ENCODE data around the gene ARMC9.
"Not testable (repeated sequence)": the region's sequence is repeated elsewhere in the genome, so short reads cannot be mapped to it uniquely, and the experiment has no call there.

ARMC9 gene

GRCh38 chr2:231183851-231184250 lies 14.6 kb upstream of the ARMC9 start:
- no peak for DNase-seq (ENCODE audit: low read depth in 2 of 2)

GRCh38 chr2:231184319-231184718 lies 14.1 kb upstream of the ARMC9 start:
- DNase-seq (ENCODE audit: low read depth in 2 of 2), result no peak

GRCh38 chr2:231185050-231185725 lies 13.2 kb upstream of the ARMC9 start:
- no peak for DNase-seq (ENCODE audit: low read depth in 2 of 2)

- DNase-seq (ENCODE audit: low read depth in 2 of 2), result no peak
These were observed 12.5 kb upstream of the ARMC9 start for GRCh38 chr2:231185886-231186285.

GRCh38 chr2:231186325-231186724 lies 12.1 kb upstream of the ARMC9 start:
- DNase-seq (ENCODE audit: low read depth in 2 of 2), result no peak

GRCh38 chr2:231187736-231188505 lies 10.5 kb upstream of the ARMC9 start:
- DNase-seq (ENCODE audit: low read depth in 2 of 2), result no peak

- DNase-seq (ENCODE audit: low read depth in 2 of 2), result no peak
These were observed 9.8 kb upstream of the ARMC9 start for GRCh38 chr2:231188506-231189170.

GRCh38 chr2:231189171-231189530 lies 9.3 kb upstream of the ARMC9 start:
- DNase-seq (ENCODE audit: low read depth in 2 of 2), result no peak

GRCh38 chr2:231189571-231190495 lies 8.6 kb upstream of the ARMC9 start:
- DNase-seq (ENCODE audit: low read depth in 2 of 2), result no peak

GRCh38 chr2:231190531-231191197 lies 7.8 kb upstream of the ARMC9 start:
- no peak for DNase-seq (ENCODE audit: low read depth in 2 of 2)

- DNase-seq (ENCODE audit: low read depth in 2 of 2), result no peak
These were observed 6.2 kb upstream of the ARMC9 start for GRCh38 chr2:231191896-231192872.

- DNase-seq (ENCODE audit: low read depth in 2 of 2), result no peak
These were observed 5.2 kb upstream of the ARMC9 start for GRCh38 chr2:231193216-231193615.

GRCh38 chr2:231196592-231196991 lies 1.8 kb upstream of the ARMC9 start:
- no peak for DNase-seq (ENCODE audit: low read depth in 2 of 2)

- not testable (repeated sequence) for DNase-seq (ENCODE audit: low read depth in 2 of 2)
These were observed 1.2 kb upstream of the ARMC9 start for GRCh38 chr2:231197196-231197595.

- no peak for DNase-seq (ENCODE audit: low read depth in 2 of 2)
These were observed 633 bp upstream of the ARMC9 start for GRCh38 chr2:231197706-231198290.

GRCh38 chr2:231199219-231199618 lies 788 bp downstream of the ARMC9 start:
- no peak for DNase-seq (ENCODE audit: low read depth in 2 of 2)

GRCh38 chr2:231200805-231201474 lies 2.5 kb downstream of the ARMC9 start:
- DNase-seq (ENCODE audit: low read depth in 2 of 2), result no peak

GRCh38 chr2:231201475-231201814 lies 3.0 kb downstream of the ARMC9 start:
- DNase-seq (ENCODE audit: low read depth in 2 of 2), result no peak

- no peak for DNase-seq (ENCODE audit: low read depth in 2 of 2)
These were observed 4.7 kb downstream of the ARMC9 start for GRCh38 chr2:231203087-231203486.

Data from stimulated activated CD4-positive, alpha-beta T cell treated with anti-CD3 and anti-CD28 coated beads, Interleukin-1b, Interleukin-23, amount 100 ng/mL, for 4 hours (primary cell).